Measurements from ENCODE around the gene PKDCC. TPM values are rescaled to one million over a fixed set of nuclear protein-coding genes. Genes with fewer than 3 reads are reported as not detected.

Gene PKDCC
- total RNA-seq, 1 donor from 2014 or later = 9.6 TPM

GRCh38 chr2:42069568-42069967 lies 21.7 kb downstream of the PKDCC start:
- Mint-ChIP-seq H3K4me3 (ENCODE audit: unreplicated experiment) (no peak overlapping the region), H3K4me1 (ENCODE audit: unreplicated experiment) (peaks cover 4% of the 10 kb centered on the region), H3K9me3 (ENCODE audit: unreplicated experiment) (no peaks in the 10 kb centered on the region), H3K27me3 (ENCODE audit: unreplicated experiment) (peaks cover 5% of the 10 kb centered on the region), H3K36me3 (ENCODE audit: low read depth, unreplicated experiment) (no peaks in the 10 kb centered on the region), H3K27ac (ENCODE audit: unreplicated experiment) (no peak overlapping the region)
- DNase-seq (ENCODE audit: low spot score) = no peak
- TF ChIP-seq, protein P1, sequence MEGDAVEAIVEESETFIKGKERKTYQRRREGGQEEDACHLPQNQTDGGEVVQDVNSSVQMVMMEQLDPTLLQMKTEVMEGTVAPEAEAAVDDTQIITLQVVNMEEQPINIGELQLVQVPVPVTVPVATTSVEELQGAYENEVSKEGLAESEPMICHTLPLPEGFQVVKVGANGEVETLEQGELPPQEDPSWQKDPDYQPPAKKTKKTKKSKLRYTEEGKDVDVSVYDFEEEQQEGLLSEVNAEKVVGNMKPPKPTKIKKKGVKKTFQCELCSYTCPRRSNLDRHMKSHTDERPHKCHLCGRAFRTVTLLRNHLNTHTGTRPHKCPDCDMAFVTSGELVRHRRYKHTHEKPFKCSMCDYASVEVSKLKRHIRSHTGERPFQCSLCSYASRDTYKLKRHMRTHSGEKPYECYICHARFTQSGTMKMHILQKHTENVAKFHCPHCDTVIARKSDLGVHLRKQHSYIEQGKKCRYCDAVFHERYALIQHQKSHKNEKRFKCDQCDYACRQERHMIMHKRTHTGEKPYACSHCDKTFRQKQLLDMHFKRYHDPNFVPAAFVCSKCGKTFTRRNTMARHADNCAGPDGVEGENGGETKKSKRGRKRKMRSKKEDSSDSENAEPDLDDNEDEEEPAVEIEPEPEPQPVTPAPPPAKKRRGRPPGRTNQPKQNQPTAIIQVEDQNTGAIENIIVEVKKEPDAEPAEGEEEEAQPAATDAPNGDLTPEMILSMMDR (IDR thresholded peaks at IDR 0.05; ENCODE audit: unreplicated experiment) = no peak

DNA sequence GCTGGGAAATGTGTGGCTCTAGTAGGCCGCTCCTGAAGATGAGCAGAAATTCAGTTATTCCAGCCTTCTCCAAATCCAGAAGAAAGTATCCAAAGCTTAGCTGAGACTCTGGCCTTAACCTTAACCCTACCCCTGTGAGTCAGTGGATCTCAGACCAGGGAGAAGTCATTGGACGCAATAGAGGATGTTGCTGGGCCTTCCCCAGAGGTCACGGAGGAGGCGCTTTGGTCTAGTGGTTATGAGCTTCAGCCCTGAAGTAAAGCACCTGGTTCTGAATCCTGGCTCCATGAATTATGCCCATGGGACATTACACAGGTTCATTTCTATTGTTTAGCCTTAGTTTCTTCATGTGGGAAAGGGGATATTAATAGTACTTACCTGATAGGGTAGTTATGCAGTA lies 24.0 kb downstream of the PKDCC start:
- no peak for DNase-seq (ENCODE audit: low spot score)
- no peaks in the 10 kb centered on the region for H3K9me3 Mint-ChIP-seq (ENCODE audit: unreplicated experiment)
- peaks cover 9% of the 10 kb centered on the region for H3K27me3 Mint-ChIP-seq (ENCODE audit: unreplicated experiment)
- no peak overlapping the region for H3K4me3 Mint-ChIP-seq (ENCODE audit: unreplicated experiment)
- TF ChIP-seq, protein P1 (IDR thresholded peaks at IDR 0.05; ENCODE audit: unreplicated experiment) = no peak
- H3K4me1 Mint-ChIP-seq (ENCODE audit: unreplicated experiment) = peaks cover 4% of the 10 kb centered on the region
- no peaks in the 10 kb centered on the region for H3K36me3 Mint-ChIP-seq (ENCODE audit: low read depth, unreplicated experiment)
- H3K27ac Mint-ChIP-seq (ENCODE audit: unreplicated experiment) = no peak overlapping the region

- Mint-ChIP-seq H3K27me3 (ENCODE audit: unreplicated experiment) (peaks cover 10% of the 10 kb centered on the region), H3K4me1 (ENCODE audit: unreplicated experiment) (peaks cover 10% of the 10 kb centered on the region), H3K36me3 (ENCODE audit: low read depth, unreplicated experiment) (no peaks in the 10 kb centered on the region), H3K4me3 (ENCODE audit: unreplicated experiment) (no peak overlapping the region), H3K9me3 (ENCODE audit: unreplicated experiment) (no peaks in the 10 kb centered on the region), H3K27ac (ENCODE audit: unreplicated experiment) (no peak overlapping the region)
- no peak for DNase-seq (ENCODE audit: low spot score)
- TF ChIP-seq, protein P1 (IDR thresholded peaks at IDR 0.05; ENCODE audit: unreplicated experiment) = no peak
Observed at GRCh38 chr2:42072349-42073118, 24.7 kb downstream of the PKDCC start.

DNA sequence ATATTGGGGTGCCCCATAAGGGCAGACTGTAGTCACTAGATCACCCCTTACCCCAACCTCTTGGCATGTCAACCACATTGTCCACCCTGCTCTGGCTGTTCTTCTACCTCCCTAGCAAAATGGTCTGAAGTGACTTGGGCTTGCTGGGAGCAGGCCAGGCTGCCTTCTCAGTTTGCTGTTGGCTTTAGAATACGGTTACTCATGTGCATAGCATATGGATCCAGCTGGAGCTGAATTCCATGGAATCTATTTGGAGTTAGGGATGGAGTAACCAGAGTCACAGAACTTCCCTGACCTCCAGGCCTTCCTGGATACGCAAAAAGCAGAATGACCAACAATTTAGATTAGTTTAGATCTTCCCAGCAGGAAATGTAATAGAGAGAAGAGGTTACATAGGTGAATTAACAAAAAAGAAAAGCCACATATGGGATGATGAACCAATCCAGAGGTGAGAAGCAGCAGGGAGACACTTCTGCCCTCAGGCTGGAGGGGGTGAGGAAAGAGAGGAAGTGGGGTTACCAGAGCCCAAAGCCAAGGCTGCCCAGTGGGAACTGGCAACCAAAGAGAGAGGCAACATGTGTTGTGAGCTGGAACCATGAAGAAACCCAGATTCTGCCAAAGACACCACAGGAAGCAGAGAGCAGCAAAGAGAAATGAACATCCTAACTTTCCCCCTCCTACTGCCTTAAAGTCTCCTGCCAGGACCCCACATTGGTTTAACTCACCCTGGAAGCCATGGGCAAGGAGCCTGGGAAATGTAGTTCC lies 26.1 kb downstream of the PKDCC start:
- DNase-seq (ENCODE audit: low spot score) = no peak
- no peaks in the 10 kb centered on the region for H3K36me3 Mint-ChIP-seq (ENCODE audit: low read depth, unreplicated experiment)
- peaks cover 10% of the 10 kb centered on the region for H3K27me3 Mint-ChIP-seq (ENCODE audit: unreplicated experiment)
- no peak overlapping the region for H3K4me3 Mint-ChIP-seq (ENCODE audit: unreplicated experiment)
- peaks cover 16% of the 10 kb centered on the region for H3K4me1 Mint-ChIP-seq (ENCODE audit: unreplicated experiment)
- no peaks in the 10 kb centered on the region for H3K9me3 Mint-ChIP-seq (ENCODE audit: unreplicated experiment)
- TF ChIP-seq, protein P1 (IDR thresholded peaks at IDR 0.05; ENCODE audit: unreplicated experiment) = no peak
- no peak overlapping the region for H3K27ac Mint-ChIP-seq (ENCODE audit: unreplicated experiment)

DNA sequence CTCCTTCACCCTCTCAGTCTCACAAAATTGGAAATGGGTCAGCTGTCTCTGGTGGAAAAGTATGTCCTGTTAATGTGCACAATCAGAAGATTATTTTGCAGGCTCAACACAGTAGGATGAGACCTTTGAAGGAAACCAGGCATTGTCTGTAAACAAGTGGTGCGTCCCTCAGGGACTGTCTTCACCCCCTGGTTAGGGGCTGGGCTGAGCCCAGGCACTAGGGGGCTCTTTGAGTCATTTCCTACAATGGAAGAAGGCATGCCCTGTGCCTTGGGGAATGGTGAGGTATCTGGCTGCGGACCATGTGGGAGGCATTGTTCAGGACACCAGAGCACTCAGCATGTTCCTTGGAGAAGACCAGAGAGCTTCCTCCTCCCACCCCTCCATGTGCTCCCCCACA lies 26.8 kb downstream of the PKDCC start:
- Mint-ChIP-seq H3K27ac (ENCODE audit: unreplicated experiment) (no peak overlapping the region), H3K4me1 (ENCODE audit: unreplicated experiment) (peaks cover 16% of the 10 kb centered on the region), H3K4me3 (ENCODE audit: unreplicated experiment) (no peak overlapping the region), H3K27me3 (ENCODE audit: unreplicated experiment) (peaks cover 10% of the 10 kb centered on the region), H3K9me3 (ENCODE audit: unreplicated experiment) (no peaks in the 10 kb centered on the region), H3K36me3 (ENCODE audit: low read depth, unreplicated experiment) (no peaks in the 10 kb centered on the region)
- TF ChIP-seq, protein P1 (IDR thresholded peaks at IDR 0.05; ENCODE audit: unreplicated experiment) = no peak
- no peak for DNase-seq (ENCODE audit: low spot score)

Data from endothelial cell (in vitro differentiated cells).